Epithelial cell of esophagus (primary cell): ENCODE measurements around the gene RAPGEF5.

Experiments used
- DNase-seq: peaks from one replicate; pipeline ENCODE4 v3.0.0; 2010; ENCODE audit warnings: low read depth
- H3K4me3 ChIP-seq: 2 replicates; pipeline ENCODE4 v1.5.1; 2011; ENCODE audit warnings: mild to moderate bottlenecking, low read length, control low read depth
- TF ChIP-seq, protein P1 (sequence below): IDR thresholded peaks from 2 replicates; pipeline ENCODE4 v1.5.1; 2011; ENCODE audit warnings: low read depth, mild to moderate bottlenecking, low read length, control low read depth, inconsistent platforms; ENCODE audit not compliant: insufficient read depth; ENCODE audit errors: missing control alignments

The RAPGEF5 gene

GRCh38 chr7:22234227-22234626, 122.7 kb downstream of the RAPGEF5 start:
- no peak overlapping the region for H3K4me3 ChIP-seq
- TF ChIP-seq, protein P1, sequence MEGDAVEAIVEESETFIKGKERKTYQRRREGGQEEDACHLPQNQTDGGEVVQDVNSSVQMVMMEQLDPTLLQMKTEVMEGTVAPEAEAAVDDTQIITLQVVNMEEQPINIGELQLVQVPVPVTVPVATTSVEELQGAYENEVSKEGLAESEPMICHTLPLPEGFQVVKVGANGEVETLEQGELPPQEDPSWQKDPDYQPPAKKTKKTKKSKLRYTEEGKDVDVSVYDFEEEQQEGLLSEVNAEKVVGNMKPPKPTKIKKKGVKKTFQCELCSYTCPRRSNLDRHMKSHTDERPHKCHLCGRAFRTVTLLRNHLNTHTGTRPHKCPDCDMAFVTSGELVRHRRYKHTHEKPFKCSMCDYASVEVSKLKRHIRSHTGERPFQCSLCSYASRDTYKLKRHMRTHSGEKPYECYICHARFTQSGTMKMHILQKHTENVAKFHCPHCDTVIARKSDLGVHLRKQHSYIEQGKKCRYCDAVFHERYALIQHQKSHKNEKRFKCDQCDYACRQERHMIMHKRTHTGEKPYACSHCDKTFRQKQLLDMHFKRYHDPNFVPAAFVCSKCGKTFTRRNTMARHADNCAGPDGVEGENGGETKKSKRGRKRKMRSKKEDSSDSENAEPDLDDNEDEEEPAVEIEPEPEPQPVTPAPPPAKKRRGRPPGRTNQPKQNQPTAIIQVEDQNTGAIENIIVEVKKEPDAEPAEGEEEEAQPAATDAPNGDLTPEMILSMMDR: no peak
- no peak for DNase-seq

GRCh38 chr7:22231806-22232205, 125.1 kb downstream of the RAPGEF5 start:
- DNase-seq: peak; percentile 67
- TF ChIP-seq, protein P1: no peak
- H3K4me3 ChIP-seq: no peak overlapping the region

GRCh38 chr7:22231141-22231540, 125.8 kb downstream of the RAPGEF5 start:
- TF ChIP-seq, protein P1: no peak
- no peak for DNase-seq
- no peak overlapping the region for H3K4me3 ChIP-seq

GRCh38 chr7:22230238-22230637, 126.7 kb downstream of the RAPGEF5 start:
- TF ChIP-seq, protein P1: no peak
- H3K4me3 ChIP-seq: no peak overlapping the region
- DNase-seq: no peak

DNA sequence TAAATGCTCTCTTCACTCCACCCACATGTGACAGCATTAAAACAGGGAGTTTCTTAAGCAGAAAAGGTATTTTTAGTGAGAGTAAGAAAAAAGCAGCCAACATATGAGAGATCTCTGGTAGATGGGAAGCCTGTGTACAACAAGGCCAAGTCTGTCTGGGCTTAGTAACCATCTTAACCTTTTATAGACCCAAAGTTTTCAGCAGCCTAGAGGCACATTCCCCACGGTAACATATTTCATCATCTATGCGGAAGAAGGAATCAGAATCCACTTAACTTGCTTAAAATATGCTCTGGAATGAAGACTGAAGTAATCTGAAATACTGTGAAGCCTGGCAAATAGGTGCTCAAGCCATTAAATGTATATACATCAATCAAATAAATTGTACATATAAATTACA, 127.8 kb downstream of the RAPGEF5 start:
- H3K4me3 ChIP-seq: no peak overlapping the region
- TF ChIP-seq, protein P1: no peak
- DNase-seq: no peak

DNA sequence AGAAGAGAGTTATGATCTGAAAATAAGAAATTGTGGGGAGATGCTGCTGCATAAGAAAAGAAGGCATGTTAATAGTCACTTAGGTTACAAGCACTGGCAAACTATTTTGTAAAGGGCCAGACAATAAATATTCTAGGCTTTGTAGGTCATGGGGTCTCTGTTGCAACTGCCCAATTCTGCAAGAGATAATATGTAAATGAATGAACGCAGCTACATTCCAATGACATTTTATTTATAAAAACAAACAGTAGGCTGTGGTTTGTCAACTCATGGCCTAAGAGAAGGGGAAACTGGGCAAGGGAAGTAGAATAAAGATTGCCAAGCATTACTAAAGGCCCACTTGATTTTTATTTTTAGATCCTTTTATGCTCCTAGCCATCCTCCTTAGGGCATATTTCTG, 133.1 kb downstream of the RAPGEF5 start:
- DNase-seq: no peak
- no peak overlapping the region for H3K4me3 ChIP-seq
- TF ChIP-seq, protein P1: no peak

DNA sequence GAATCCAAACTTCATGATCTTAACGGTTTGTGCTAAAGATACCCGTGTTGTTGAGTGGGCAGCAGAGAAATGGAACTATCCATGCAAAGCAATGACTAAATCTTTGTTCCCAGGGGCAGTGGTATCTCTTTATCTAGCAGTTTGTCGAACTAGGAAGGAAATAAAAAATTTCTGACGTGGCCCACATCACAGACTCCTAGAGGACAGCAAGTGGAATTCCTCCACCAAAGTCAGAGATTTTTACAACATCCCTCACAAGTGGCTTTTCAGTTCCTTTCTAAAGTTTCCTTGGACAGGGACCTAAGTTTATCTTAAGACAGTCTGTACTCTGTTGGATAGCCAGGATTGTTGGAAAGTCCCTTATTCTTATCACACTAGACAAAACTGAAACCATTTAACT, 136.0 kb downstream of the RAPGEF5 start:
- H3K4me3 ChIP-seq: no peak overlapping the region
- DNase-seq: no peak
- TF ChIP-seq, protein P1: no peak
